Renal cortical epithelial cell (primary cell): ENCODE measurements around the gene EXOC4. TPM values are rescaled to one million over a fixed set of nuclear protein-coding genes. Genes with fewer than 3 reads are reported as not detected.
"Not testable (repeated sequence)": the region's sequence is repeated elsewhere in the genome, so short reads cannot be mapped to it uniquely, and the experiment has no call there.

ENCODE experiments used
- DNase-seq: peaks from one replicate; pipeline ENCODE4 v3.0.0-alpha.2; 2011; ENCODE audit warnings: low read depth
- total RNA-seq: library from RNA; depleted of rRNA; stranded (reverse); fragments of >200 nt; gene quantifications from 2 replicates; pipeline ENCODE4 v1.2.3, GENCODE V29; 2014

Gene EXOC4
- total RNA-seq, 1 donor from 2014 or later, result 144 TPM

DNA sequence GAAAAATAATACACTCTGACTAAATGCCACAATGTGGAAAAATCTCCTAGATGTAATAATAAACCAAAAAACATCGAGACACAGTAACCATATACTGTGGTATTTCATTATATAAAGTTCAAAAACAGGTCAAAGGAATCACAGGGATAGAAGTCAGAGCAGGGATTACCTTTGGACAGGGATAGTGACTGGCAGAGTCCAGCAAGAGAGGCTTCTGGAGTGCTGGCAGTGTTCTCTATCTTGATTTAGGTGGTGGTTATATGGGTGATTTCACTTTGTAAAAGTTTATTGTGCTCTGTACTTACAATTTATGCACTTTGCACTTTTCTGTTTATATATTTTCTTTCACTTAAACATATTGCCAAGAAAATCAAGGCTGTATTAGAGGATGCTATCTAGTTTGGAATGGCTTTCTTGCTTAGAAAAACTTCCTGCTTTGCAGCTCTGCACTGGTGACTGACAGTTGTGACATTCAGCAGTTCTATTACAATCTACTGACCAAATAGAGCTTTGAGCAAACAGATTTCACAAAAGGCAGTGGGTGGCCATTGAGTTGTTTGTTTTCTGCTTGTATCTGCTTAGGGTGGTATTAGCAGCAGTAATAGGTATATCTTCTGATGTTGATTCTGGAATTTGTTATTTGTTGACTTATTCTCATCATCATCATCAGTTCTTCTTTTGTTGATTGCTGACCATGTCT lies 610.6 kb downstream of the EXOC4 start:
- no peak for DNase-seq

DNA sequence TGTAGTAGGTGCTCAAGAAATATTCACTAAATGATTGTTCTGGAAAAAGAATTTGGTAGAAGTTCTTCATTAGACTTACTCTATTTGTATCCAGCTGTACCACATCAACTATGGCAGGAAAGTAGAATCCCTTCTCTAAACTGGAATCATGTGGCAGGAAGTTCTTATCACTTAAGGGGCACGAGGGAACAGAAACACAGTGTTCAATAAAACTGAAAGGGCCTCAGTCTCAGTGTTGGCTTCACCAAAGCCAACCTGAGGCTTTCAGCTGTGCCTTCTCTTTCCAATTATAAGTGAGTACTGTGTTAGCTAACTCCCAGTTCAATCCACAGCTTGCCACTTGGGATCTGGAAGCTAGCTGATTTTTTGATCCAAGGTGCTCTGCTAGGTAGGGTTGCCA lies 616.7 kb downstream of the EXOC4 start:
- DNase-seq, result no peak

GRCh38 chr7:133871757-133872156 lies 618.9 kb downstream of the EXOC4 start:
- DNase-seq, result no peak

- no peak for DNase-seq
These were observed 620.3 kb downstream of the EXOC4 start for GRCh38 chr7:133873187-133873586.

GRCh38 chr7:133873631-133874030 lies 620.8 kb downstream of the EXOC4 start:
- DNase-seq, result no peak

- no peak for DNase-seq
These were observed 630.7 kb downstream of the EXOC4 start for GRCh38 chr7:133883591-133883990.

DNA sequence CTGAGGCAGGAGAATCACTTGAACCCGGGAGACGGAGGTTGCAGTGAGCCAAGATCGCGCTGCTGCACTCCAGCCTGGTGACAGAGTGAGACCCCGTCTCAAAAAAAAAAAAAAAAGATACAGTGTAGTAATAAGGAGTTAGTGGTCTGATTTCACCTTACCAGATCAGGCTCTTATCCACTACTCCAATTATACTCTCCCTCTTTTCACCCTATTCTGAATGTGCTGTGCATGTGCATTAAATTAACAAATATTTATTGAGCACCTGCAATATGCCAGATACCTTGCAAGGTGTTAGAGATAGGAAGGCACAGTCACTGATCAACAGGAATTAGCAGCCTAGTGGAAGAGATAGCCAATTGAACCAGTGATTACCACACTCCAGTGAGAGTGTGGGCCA lies 632.3 kb downstream of the EXOC4 start:
- no peak for DNase-seq

- no peak for DNase-seq
These were observed 633.2 kb downstream of the EXOC4 start for GRCh38 chr7:133886086-133886485.

- DNase-seq, result no peak
These were observed 633.9 kb downstream of the EXOC4 start for GRCh38 chr7:133886797-133887196.

- DNase-seq, result peak; percentile 15
These were observed 634.6 kb downstream of the EXOC4 start for GRCh38 chr7:133887459-133887858.

DNA sequence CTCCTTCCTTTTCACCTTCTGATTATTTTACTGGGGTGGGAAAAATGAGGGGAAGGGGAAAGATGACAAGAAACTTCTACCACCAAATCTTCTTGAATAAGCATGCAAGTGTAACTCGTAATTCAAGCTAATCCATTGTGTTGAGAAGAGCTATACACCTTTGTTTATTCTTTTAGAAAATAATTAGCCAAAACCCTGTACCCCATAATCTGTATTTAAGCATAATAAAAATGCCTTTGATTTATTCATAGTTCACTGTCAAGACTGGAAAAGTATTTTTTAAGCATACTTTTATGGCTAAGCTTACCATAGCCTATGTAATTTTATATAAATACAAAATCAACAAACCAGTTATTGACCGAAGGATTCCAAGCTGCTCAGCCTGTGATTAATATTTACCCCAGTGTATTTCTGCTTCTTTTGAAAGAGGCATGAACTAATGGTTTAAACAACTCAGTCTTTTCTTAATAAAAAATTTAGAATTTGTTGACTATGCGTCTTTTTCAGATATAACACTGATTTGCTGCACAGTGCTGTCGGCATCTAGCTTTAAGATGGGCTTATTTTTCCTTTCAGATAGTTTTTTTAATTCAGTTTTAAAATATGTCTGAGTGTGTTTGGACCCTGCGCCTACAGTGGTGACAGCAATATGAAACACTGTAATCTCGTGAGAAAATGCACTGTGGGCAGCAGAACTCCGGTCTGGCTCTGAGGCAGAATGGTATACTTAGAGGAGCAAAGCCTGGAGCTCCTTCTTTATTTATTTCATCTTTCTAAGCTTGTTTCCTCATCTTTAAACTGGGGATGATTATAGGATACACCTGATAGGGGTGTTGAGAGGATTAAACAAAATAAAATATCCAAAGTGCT lies 635.4 kb downstream of the EXOC4 start:
- no peak for DNase-seq

DNA sequence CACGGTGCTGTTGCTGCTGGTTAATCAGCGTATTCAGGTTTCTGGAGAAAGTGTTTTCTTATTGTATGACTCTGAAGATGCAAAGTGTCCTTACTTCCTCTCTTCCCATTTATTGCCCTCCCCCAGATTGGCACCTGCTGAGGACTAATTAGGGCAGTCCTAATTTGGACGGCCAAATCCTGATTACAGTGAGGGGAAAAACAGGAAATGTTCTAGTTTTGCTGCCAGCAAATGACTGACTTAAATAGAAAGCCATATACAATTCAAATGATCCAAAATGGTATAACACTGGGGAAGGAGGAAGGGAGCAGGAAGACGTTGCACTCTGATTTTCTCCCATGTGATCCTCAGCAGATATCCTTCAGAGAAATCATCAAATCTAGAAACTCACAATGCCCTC lies 651.9 kb downstream of the EXOC4 start:
- no peak for DNase-seq

DNA sequence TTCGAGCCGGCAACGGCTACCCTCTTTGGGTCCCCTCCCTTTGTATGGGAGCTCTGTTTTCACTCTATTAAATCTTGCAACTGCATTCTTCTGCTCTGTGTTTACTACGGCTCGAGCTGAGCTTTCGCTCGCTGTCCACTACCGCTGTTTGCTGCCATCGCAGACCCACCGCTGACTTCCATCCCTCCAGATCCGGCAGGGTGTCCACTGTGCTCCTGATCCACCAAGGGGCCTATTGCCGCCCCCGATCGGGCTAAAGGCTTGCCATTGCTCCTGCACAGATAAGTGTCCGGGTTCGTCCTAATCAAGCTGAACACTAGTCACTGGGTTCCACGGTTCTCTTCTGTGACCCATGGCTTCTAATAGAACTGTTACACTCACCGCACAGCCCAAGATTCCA lies 653.7 kb downstream of the EXOC4 start:
- DNase-seq, result not testable (repeated sequence)

DNA sequence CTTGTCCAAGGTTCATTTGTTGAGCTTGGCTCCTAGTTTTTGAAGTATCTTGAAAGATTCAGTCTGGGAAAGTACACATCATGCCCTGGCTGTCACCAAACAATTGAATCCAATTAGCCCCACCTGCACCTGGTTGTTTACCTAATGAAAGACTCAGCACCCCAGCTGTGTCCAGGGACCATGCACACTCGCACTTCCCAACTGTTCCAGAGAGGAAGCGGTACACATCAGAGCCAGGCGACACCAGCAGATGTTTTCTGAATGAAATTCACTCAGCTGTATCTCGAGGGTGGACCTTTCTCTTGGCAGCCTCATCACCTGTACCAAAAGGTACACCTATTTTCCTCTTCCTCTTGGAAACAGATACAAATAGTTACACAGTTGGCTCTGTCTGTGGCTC lies 657.9 kb downstream of the EXOC4 start:
- DNase-seq, result no peak

DNA sequence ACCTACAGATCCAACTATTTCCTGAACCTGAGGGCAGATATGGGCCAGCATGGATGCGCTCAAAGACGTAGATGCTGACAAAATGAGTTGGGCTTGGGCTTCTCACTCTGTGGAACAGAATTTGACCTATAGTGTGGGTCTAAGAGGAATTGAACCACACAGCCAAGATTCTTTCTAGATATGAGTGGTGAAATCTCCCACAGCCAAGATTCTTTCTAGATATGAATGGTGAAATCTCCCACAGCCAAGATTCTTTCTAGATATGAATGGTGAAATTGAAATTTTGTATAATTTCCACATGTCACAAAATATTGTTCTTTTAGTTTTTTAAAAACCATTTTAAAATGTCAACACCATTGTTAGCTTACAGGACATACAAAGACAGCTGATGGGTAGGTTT lies 658.8 kb downstream of the EXOC4 start:
- no peak for DNase-seq

DNA sequence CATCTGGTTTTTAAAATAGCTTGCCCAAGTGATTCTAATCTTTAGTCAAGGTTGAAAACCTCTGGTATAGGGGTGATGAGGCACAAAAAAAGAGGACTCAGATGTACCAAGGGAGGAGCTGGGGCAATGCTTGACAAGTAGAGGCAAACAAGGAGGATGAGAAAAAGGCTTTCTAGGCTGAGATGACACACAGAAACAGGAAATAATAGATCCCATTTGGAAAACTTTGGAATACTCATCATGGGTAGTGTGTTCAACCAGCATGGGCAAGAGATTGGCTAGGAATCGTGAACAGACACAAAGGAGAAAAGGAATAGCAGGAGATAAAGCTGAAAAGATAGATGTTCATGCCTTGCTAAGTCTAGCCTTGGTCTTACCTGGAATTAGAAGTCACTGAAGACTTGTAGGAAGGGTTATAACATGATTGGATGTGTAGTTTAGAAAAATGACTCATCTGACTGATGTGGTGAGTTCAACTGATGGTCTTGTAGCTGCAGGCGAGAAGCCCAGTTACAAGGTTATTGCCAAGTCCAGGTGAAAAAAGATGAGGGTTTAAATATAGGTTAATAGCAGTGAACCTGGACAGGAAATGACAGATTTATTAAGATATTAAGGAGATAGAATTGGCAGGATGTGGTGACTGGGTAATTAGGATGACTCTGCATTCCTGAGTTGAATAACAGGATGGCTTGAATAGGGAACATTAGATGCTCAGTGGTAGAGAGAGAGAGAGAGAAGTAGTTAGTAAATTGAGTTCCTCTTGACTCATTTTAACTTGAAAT lies 660.2 kb downstream of the EXOC4 start:
- DNase-seq, result peak; percentile 42

DNA sequence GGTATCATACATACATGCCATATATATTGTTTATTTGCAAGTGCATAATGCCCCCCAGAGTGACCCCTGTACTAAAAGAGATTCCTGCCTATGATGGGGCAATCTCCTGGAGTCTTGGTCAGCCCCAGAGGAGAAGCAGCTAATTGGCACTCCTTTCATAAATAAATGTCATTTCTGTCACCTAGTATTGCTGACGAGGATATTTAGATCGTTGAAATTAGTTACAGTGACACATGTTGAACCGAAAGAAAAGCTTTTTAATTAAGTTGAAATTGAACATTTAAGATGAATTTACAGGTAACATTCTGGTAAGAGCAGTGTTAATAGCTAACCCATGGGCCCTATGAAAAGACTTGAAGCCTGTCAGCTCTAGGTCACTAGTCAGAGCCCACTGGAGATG lies 663.7 kb downstream of the EXOC4 start:
- no peak for DNase-seq

DNA sequence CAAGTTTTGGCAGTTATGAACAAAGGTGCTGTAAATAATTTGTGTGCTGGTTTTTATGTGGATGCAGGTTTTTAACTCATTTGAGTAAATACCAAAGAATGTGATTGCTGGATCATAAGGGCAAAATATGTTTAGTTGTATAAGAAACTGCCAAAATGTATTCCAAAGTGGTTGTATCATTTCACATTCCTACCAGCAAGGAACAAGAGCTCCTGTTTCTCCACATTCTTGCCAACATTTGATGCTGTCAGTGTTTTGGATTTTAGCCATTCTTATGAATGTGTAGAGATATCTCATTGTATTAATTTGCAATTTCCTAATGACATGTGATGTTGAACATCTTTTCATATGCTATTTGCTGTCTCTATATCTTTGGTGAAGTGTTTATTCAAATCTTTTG lies 666.9 kb downstream of the EXOC4 start:
- DNase-seq, result no peak

DNA sequence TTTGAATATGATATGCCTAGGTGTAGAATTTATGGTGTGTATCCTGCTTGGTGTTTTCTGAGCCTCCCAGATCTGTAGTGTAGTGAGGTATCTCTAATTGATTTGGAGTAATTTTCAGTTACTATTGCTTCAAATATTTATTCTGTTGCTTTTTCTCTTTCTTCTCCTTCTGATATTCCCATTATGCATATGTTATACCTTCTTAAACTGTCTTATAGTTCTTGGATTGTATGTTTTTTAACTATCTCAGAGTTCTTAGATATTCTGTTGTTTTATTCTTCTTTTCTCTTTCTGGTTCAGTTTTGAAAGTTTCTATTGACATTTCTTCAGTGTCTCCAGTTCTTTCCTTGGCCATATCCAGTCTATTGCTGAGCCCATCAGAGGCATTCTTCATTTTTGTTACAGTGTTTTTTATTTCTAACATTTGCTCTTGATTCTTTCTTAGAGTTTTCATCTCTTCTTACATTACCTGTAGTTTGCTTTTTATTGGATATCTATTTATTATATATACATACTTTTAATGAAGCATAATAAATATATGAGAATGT lies 668.8 kb downstream of the EXOC4 start:
- DNase-seq, result no peak

GRCh38 chr7:133923974-133924373 lies 671.1 kb downstream of the EXOC4 start:
- no peak for DNase-seq

- DNase-seq, result peak; percentile 44
These were observed 678.2 kb downstream of the EXOC4 start for GRCh38 chr7:133931053-133931452.

DNA sequence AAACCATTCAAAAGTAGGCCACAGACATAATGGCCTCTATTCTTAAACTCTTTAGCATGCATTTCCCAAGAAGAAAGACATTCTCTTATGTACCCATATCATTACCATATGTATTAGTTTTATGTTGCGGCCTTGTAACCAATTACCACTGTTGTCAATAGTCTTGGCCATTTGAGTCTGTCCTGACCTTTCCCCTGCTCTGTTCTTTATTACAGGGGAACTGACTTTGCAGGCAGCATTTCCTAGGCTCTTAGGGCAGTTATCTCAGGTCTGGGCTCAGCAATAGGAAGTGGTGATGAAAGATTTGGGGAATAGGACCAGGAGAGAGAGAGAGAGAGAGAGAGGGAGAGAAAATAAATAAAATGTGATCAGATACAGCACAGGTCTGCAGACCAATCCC lies 679.7 kb downstream of the EXOC4 start:
- DNase-seq, result no peak
